PC-3 (cell line): ENCODE results near the gene GPD1.

Source experiments
- CTCF ChIP-seq: fragments of 300-600 bp; sonication (generic); conservative IDR thresholded peaks from 2 replicates; pipeline ENCODE4 v1.5.1; 2017; ENCODE audit warnings: antibody characterized with exemption, low read depth, mild to moderate bottlenecking, low read length
- EZH2 ChIP-seq: fragments of 300-600 bp; sonication (generic); IDR thresholded peaks from one replicate; pipeline ENCODE4 v1.6.1; 2017; ENCODE audit warnings: antibody characterized with exemption, mild to moderate bottlenecking, low read length; ENCODE audit not compliant: unreplicated experiment
- EZH2phosphoT487 ChIP-seq: fragments of 300-600 bp; sonication (generic); IDR thresholded peaks from 2 replicates; pipeline ENCODE4 v1.6.1; 2018; ENCODE audit warnings: mild to moderate bottlenecking, antibody characterized with exemption, low read length, borderline replicate concordance

GRCh38 chr12:50084775-50085614 lies 18.8 kb upstream of the GPD1 start, which contains the start of gene SMARCD1:
- TF ChIP-seq CTCF (peak; percentile 86), EZH2 (no peak), EZH2phosphoT487 (no peak)
